ENCODE results near the gene RIMS1. TPM values are rescaled to one million over a fixed set of nuclear protein-coding genes. Genes with fewer than 3 reads are reported as not detected.

RIMS1 gene
- total RNA-seq, 1 experiment from 2014 or later, result not detected

GRCh38 chr6:72080260-72080941 is 194.1 kb downstream of the RIMS1 start:
- in situ Hi-C loops (cut with HindIII; ENCODE audit: low sequenced_read_pairs), result no loop called here
- peak; percentile 61 for DNase-seq (ENCODE audit: low spot score)

- in situ Hi-C loops (cut with HindIII; ENCODE audit: low sequenced_read_pairs), result no loop called here
- no peak for DNase-seq (ENCODE audit: low spot score)
Measured at GRCh38 chr6:72081871-72082270, 195.5 kb downstream of the RIMS1 start.

- in situ Hi-C loops (cut with HindIII; ENCODE audit: low sequenced_read_pairs), result no loop called here
Measured at GRCh38 chr6:72083976-72084375, 197.6 kb downstream of the RIMS1 start.

GRCh38 chr6:72084992-72085569 is 198.7 kb downstream of the RIMS1 start:
- in situ Hi-C loops (cut with HindIII; ENCODE audit: low sequenced_read_pairs), result no loop called here
- peak; percentile 73 for DNase-seq (ENCODE audit: low spot score)

More at GRCh38 chr6:72083976-72084375, 197.6 kb downstream of the RIMS1 start:
- DNase-seq (ENCODE audit: low spot score), result no peak

- in situ Hi-C loops (cut with HindIII; ENCODE audit: low sequenced_read_pairs), result no loop called here
- DNase-seq (ENCODE audit: low spot score), result no peak
Measured at GRCh38 chr6:72094506-72094905, 208.2 kb downstream of the RIMS1 start.

- no peak for DNase-seq (ENCODE audit: low spot score)
- in situ Hi-C loops (cut with HindIII; ENCODE audit: low sequenced_read_pairs), result no loop called here
Measured at GRCh38 chr6:72102561-72102960, 216.2 kb downstream of the RIMS1 start.

- DNase-seq (ENCODE audit: low spot score), result no peak
- in situ Hi-C loops (cut with HindIII; ENCODE audit: low sequenced_read_pairs), result no loop called here
Measured at GRCh38 chr6:72111611-72112010, 225.3 kb downstream of the RIMS1 start.

- in situ Hi-C loops (cut with HindIII; ENCODE audit: low sequenced_read_pairs), result no loop called here
- DNase-seq (ENCODE audit: low spot score), result no peak
Measured at GRCh38 chr6:72130327-72130726, 244.0 kb downstream of the RIMS1 start.

- in situ Hi-C loops (cut with HindIII; ENCODE audit: low sequenced_read_pairs), result no loop called here
- DNase-seq (ENCODE audit: low spot score), result no peak
Measured at GRCh38 chr6:72132427-72132826, 246.1 kb downstream of the RIMS1 start.

- no peak for DNase-seq (ENCODE audit: low spot score)
- in situ Hi-C loops (cut with HindIII; ENCODE audit: low sequenced_read_pairs), result no loop called here
Measured at GRCh38 chr6:72132851-72133250, 246.5 kb downstream of the RIMS1 start.

- in situ Hi-C loops (cut with HindIII; ENCODE audit: low sequenced_read_pairs), result no loop called here
- DNase-seq (ENCODE audit: low spot score), result no peak
Measured at GRCh38 chr6:72133324-72133723, 247.0 kb downstream of the RIMS1 start.

- in situ Hi-C loops (cut with HindIII; ENCODE audit: low sequenced_read_pairs), result no loop called here
- DNase-seq (ENCODE audit: low spot score), result no peak
Measured at GRCh38 chr6:72140795-72141194, 254.4 kb downstream of the RIMS1 start.

GRCh38 chr6:72149715-72150114 is 263.4 kb downstream of the RIMS1 start:
- in situ Hi-C loops (cut with HindIII; ENCODE audit: low sequenced_read_pairs), result no loop called here
- no peak for DNase-seq (ENCODE audit: low spot score)

- in situ Hi-C loops (cut with HindIII; ENCODE audit: low sequenced_read_pairs), result no loop called here
Measured at GRCh38 chr6:72151742-72152141, 265.4 kb downstream of the RIMS1 start.

GRCh38 chr6:72175916-72176315 is 289.6 kb downstream of the RIMS1 start:
- no peak for DNase-seq (ENCODE audit: low spot score)

More at GRCh38 chr6:72151742-72152141, 265.4 kb downstream of the RIMS1 start:
- DNase-seq (ENCODE audit: low spot score), result no peak

GRCh38 chr6:72182337-72183246 is 296.2 kb downstream of the RIMS1 start:
- in situ Hi-C loops (cut with HindIII; ENCODE audit: low sequenced_read_pairs), result no loop called here
- peak; percentile 61 for DNase-seq (ENCODE audit: low spot score)

More at GRCh38 chr6:72175916-72176315, 289.6 kb downstream of the RIMS1 start:
- in situ Hi-C loops (cut with HindIII; ENCODE audit: low sequenced_read_pairs), result no loop called here

GRCh38 chr6:72203983-72204382 is 317.6 kb downstream of the RIMS1 start:
- no peak for DNase-seq (ENCODE audit: low spot score)
- in situ Hi-C loops (cut with HindIII; ENCODE audit: low sequenced_read_pairs), result no loop called here

GRCh38 chr6:72205500-72205899 is 319.1 kb downstream of the RIMS1 start:
- DNase-seq (ENCODE audit: low spot score), result no peak
- in situ Hi-C loops (cut with HindIII; ENCODE audit: low sequenced_read_pairs), result no loop called here

- no peak for DNase-seq (ENCODE audit: low spot score)
- in situ Hi-C loops (cut with HindIII; ENCODE audit: low sequenced_read_pairs), result no loop called here
Measured at GRCh38 chr6:72206606-72207005, 320.3 kb downstream of the RIMS1 start.

GRCh38 chr6:72212686-72213085 is 326.3 kb downstream of the RIMS1 start:
- DNase-seq (ENCODE audit: low spot score), result peak; percentile 99
- in situ Hi-C loops (cut with HindIII; ENCODE audit: low sequenced_read_pairs), result no loop called here
